GM23338 (cell line): ENCODE measurements around the gene ZNF689. TPM values are rescaled to one million over a fixed set of nuclear protein-coding genes. Genes with fewer than 3 reads are reported as not detected.

Source experiments
- ATAC-seq: fragments of 200-7000 bp; cut with Tn5 transposase; 3 replicates; pipeline ENCODE4 v1.9.1; 2020
- DNase-seq: peaks from one replicate; pipeline ENCODE4 v3.0.0-alpha.2; 2015; ENCODE audit warnings: low spot score
- H2AFZ ChIP-seq: fragments of 200-600 bp; sonication (generic); 2 replicates; pipeline ENCODE4 v1.8.0; 2016; ENCODE audit warnings: antibody characterized with exemption, mild to moderate bottlenecking, moderate library complexity
- H3F3A ChIP-seq: fragments of 200-600 bp; sonication (generic); replicated peaks from 2 replicates; pipeline ENCODE4 v1.8.0; 2017; ENCODE audit warnings: antibody characterized with exemption, mixed run types, low read depth
- H3K27ac ChIP-seq: fragments of 200-600 bp; sonication (generic); 2 replicates; pipeline ENCODE4 v1.6.1; 2016; ENCODE audit warnings: low read depth
- H3K27me3 ChIP-seq: fragments of 200-600 bp; sonication (generic); 2 replicates; pipeline ENCODE4 v1.8.0; 2016; ENCODE audit warnings: mild to moderate bottlenecking, mixed run types, moderate library complexity; ENCODE audit not compliant: insufficient read depth
- H3K36me3 ChIP-seq: fragments of 200-600 bp; sonication (generic); 2 replicates; pipeline ENCODE4 v1.8.0; 2016; ENCODE audit warnings: mild to moderate bottlenecking; ENCODE audit not compliant: insufficient read depth
- H3K4me1 ChIP-seq: fragments of 200-600 bp; sonication (generic); 2 replicates; pipeline ENCODE4 v1.8.0; 2016; ENCODE audit warnings: mild to moderate bottlenecking, moderate library complexity; ENCODE audit not compliant: insufficient read depth
- H3K4me2 ChIP-seq: fragments of 200-600 bp; sonication (generic); 2 replicates; pipeline ENCODE4 v1.7.1; 2017; ENCODE audit warnings: mixed run types
- H3K4me3 ChIP-seq: fragments of 200-600 bp; sonication (generic); 2 replicates; pipeline ENCODE4 v1.6.1; 2016; ENCODE audit warnings: mixed run types
- H3K79me2 ChIP-seq: fragments of 200-600 bp; sonication (generic); replicated peaks from 2 replicates; pipeline ENCODE4 v1.8.0; 2017; ENCODE audit warnings: mild to moderate bottlenecking; ENCODE audit not compliant: insufficient read depth
- H3K9me2 ChIP-seq: fragments of 200-600 bp; sonication (generic); 2 replicates; pipeline ENCODE4 v1.8.0; 2017; ENCODE audit not compliant: insufficient read depth
- H4K20me1 ChIP-seq: fragments of 200-600 bp; sonication (generic); replicated peaks from 2 replicates; pipeline ENCODE4 v1.8.0; 2017; ENCODE audit warnings: mild to moderate bottlenecking; ENCODE audit not compliant: insufficient read depth
- H3K27ac Mint-ChIP-seq: 2 replicates; pipeline ENCODE4 v1.8.0; 2020; ENCODE audit warnings: inconsistent platforms, mild to moderate bottlenecking, moderate library complexity, mixed read lengths
- H3K27me3 Mint-ChIP-seq: 3 replicates; pipeline ENCODE4 v1.8.0; 2022; ENCODE audit warnings: low read depth, mild to moderate bottlenecking, moderate library complexity, mixed read lengths, inconsistent platforms; ENCODE audit not compliant: insufficient read depth, poor library complexity
- H3K36me3 Mint-ChIP-seq: 3 replicates; pipeline ENCODE4 v1.8.0; 2021; ENCODE audit warnings: low read depth, mild to moderate bottlenecking, inconsistent platforms, moderate library complexity, mixed read lengths
- H3K4me1 Mint-ChIP-seq: 3 replicates; pipeline ENCODE4 v1.8.0; 2020; ENCODE audit warnings: mild to moderate bottlenecking, inconsistent platforms, mixed read lengths
- H3K4me3 Mint-ChIP-seq: 3 replicates; pipeline ENCODE4 v1.8.0; 2021; ENCODE audit warnings: moderate library complexity, mild to moderate bottlenecking, inconsistent platforms, mixed read lengths
- H3K9me3 Mint-ChIP-seq: 3 replicates; pipeline ENCODE4 v1.8.0; 2020; ENCODE audit warnings: moderate library complexity, mild to moderate bottlenecking, inconsistent platforms, mixed read lengths
- ETS1 ChIP-seq: IDR thresholded peaks from 2 replicates; pipeline ENCODE4 v1.6.1; 2016; ENCODE audit warnings: antibody characterized with exemption
- NANOG ChIP-seq: IDR thresholded peaks from 2 replicates; pipeline ENCODE4 v1.6.1; 2016; ENCODE audit warnings: antibody characterized with exemption, borderline replicate concordance
- ZNF331 ChIP-seq: fragments of 250-450 bp; sonication (Bioruptor Pico); IDR thresholded peaks from 2 replicates; pipeline ENCODE4 v1.5.0; 2020; ENCODE audit warnings: low read depth, mild to moderate bottlenecking, moderate library complexity
- ZNF462 ChIP-seq: fragments of 250-450 bp; sonication (Bioruptor Pico); IDR thresholded peaks from 2 replicates; pipeline ENCODE4 v1.5.0; 2020; ENCODE audit warnings: mild to moderate bottlenecking, moderate library complexity
- polyA plus RNA-seq: library from polyadenylated mRNA; unstranded; fragments of >200 nt; fragmentation: Nextera tagmentation; extraction: Ambion mirVana; gene quantifications from 2 replicates; pipeline ENCODE4 v1.2.1, GENCODE V29; 2016
- total RNA-seq: library from RNA; depleted of rRNA; stranded (reverse); fragments of >200 nt; shearing (Covaris generic); gene quantifications from 2 replicates; pipeline ENCODE4 v1.2.3, GENCODE V29; 2014

The ZNF689 gene
- total and polyA plus RNA-seq, 2 experiments from 2014 or later, result 5.3 to 16.7 TPM

- no peak for TF ChIP-seq ZNF462 (CRISPR knock-in tag)
These were observed 7.4 kb downstream of the ZNF689 start (continued) for GRCh38 chr16:30602616-30603277.

GRCh38 chr16:30601966-30602365, 8.2 kb downstream of the ZNF689 start:
- peaks cover 8% of the 10 kb centered on the region for H3K27me3 Mint-ChIP-seq
- Histone ChIP-seq H3K4me3 (no peak overlapping the region), H3K27me3 (no peaks in the 10 kb centered on the region), H3K4me2 (no peak overlapping the region), H3K36me3 (0 out of 2 replicates have a peak, but pooled peaks cover 13% of the 10 kb centered on the region), H3K79me2 (0 out of 2 replicates have a peak, but pooled peaks cover 5% of the 10 kb centered on the region), H2AFZ (no peak overlapping the region), H3K27ac (no peak overlapping the region), H3F3A (peaks cover 3% of the 10 kb centered on the region; the same call in 1 of the 2 replicates), H3K4me1 (no peaks in the 10 kb centered on the region), H4K20me1 (peaks cover 10% of the 10 kb centered on the region; the same call in 1 of the 2 replicates), H3K9me2 (no peaks in the 10 kb centered on the region)
- H3K9me3 Mint-ChIP-seq, result peaks cover 6% of the 10 kb centered on the region; the same call in 2 of the 3 replicates
- DNase-seq, result no peak
- H3K27ac Mint-ChIP-seq, result no peak overlapping the region; the same call in 1 of the 2 replicates
- peaks cover 44% of the 10 kb centered on the region for H3K36me3 Mint-ChIP-seq
- no peaks in the 10 kb centered on the region for H3K4me1 Mint-ChIP-seq
- ATAC-seq, result no peak
- no peak overlapping the region for H3K4me3 Mint-ChIP-seq
- TF ChIP-seq NANOG (no peak), ETS1 (no peak), ZNF331 (CRISPR knock-in tag) (no peak)
